SHP77 (cell line): ENCODE results near the gene RPTOR.
"Not testable (repeated sequence)": the region's sequence is repeated elsewhere in the genome, so short reads cannot be mapped to it uniquely, and the experiment has no call there.

Experiments
- DNase-seq, 2 experiments: peaks; one replicate each; lab custom pipeline; 2025; lab: John Stamatoyannopoulos, UW

The RPTOR gene

GRCh38 chr17:80694085-80694991 lies 149.7 kb downstream of the RPTOR start:
- DNase-seq = peak; percentile 93 to 97

GRCh38 chr17:80694992-80695912 lies 150.6 kb downstream of the RPTOR start:
- DNase-seq = peak; percentile 66 to 82

DNA sequence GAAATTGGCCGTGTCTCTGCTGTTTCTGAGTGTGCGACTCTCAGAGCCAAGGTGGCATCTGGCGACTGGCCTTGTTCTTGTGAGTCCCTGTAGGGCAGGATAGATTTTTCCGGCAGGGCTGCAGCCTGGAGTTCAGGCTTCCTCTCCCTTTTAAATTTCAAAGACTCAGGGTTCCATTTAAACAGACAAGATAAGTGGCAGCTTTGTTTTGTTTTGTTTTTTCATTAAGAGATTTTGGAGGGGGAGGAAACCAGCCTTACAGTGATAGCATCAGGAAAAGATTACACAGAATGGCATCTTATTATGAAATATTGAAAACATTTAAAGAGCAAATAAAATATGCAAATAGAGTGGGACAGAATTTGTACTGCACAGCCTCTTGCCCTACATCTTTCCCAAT lies 151.3 kb downstream of the RPTOR start:
- DNase-seq = no peak

- no peak for DNase-seq
These were observed 151.8 kb downstream of the RPTOR start for GRCh38 chr17:80696456-80696855.

DNA sequence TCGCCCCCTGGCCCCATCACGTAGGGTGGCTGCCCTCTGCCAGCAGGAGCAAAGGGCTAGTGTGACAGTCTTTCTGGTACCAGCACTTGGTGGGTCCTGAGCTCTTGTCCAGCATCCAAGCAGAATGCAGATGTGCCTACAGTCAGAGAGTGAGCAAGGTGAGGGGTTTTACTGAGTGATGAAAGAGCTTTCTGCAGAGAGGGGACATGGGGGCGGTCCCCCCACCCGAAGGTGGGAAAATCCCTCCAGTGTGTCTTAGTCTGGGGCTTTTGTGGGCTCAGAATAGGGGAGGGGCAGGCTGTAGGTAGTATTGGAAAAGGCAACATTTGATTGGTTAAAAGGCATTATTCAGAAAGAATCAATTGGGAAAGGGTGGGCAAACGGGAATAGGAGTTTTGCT lies 152.3 kb downstream of the RPTOR start:
- DNase-seq = no peak

- DNase-seq = peak in 1 of 2 experiments; percentile 74
These were observed 153.7 kb downstream of the RPTOR start for GRCh38 chr17:80698297-80698696.

DNA sequence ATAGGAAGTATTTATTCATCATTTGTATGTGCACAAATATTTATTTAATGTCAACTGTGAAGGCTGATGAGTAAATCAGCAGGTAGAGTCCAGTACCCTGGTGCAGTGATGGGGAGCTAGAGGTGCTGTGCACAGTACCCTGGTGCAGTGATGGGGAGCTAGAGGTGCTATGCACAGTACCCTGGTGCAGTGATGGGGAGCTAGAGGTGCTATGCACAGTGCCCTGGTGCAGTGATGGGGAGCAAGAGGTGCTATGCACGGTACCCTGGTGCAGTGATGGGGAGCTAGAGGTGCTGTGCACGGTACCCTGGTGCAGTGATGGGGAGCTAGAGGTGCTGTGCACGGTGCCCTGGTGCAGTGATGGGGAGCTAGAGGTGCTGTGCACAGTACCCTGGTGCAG lies 154.6 kb downstream of the RPTOR start:
- not testable (repeated sequence) for DNase-seq

DNA sequence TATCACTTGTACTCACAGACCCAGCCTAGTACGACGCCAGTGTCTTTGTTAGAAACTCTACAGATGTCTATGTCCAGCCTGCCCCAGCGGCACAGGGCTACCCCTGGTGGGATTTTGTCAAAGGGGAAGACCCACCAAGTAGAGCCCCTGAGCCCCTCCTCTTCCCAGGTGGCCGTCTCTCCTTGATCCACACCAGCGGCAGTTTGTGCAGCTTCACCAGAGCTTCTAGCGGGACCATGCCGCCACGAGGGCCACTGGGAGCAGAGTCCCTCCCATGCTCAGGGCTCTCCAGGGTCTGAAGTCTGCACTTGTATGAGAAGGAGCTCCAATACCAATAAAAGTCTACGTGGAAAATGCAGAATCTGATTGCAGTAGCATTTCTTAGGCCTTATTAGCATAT lies 157.1 kb downstream of the RPTOR start:
- no peak for DNase-seq

- DNase-seq = no peak
These were observed 157.9 kb downstream of the RPTOR start for GRCh38 chr17:80702315-80703141.

DNA sequence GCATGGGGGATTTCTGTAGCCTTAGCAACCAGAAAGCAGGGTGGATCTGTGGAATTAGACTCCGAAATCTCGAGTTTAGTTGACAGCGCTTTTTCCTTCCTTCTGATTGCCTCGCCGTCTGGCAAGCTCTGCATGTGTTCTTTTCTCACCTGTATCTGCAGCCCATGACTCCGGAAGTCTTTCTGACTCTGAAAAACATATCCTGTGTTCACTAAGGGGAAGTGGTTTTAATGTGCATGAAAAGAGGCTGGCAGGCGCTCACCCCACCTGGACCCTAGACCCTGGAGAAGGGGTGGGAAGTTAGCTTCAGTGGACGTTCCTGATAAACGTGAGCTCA lies 158.5 kb downstream of the RPTOR start:
- no peak for DNase-seq

- DNase-seq = no peak
These were observed 159.8 kb downstream of the RPTOR start for GRCh38 chr17:80704381-80704819.

DNA sequence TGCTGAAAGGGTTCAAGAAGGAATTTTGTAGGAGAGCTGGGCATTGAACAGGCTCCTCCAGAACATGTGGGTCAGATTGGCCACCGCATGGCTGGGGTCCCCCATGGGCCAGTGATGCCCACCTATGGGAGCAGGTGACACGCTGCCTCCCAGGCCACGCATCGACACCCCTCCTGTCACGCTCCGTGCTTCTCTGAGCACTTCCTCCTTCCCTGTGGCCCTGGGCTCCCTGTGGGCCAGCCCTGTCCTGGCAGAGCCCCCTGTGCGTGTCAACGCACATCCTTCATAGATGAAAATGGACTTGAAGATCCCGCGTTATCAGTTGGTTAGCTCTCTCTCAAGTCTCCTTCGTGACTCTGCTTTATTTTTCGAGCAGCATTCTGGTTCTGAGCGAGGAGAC lies 160.3 kb downstream of the RPTOR start:
- no peak for DNase-seq

DNA sequence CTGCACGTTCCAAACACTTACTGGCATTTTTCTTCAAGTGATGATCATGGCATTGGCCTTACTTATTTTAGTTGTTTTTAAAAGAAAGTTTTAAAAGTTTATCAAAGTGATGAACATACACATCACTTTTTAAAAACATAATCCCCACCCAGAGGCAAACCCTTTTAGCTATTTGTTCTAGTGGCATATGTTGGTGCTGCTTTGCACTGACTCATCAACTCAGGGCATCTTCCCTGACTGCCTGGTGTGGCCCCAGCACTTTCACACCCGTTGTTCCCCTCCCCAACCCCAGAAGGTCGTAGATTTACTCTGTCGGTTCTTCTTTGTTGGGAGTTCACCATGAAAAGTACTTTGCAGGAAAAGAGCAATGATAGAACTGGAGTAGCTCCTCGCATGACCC lies 161.3 kb downstream of the RPTOR start:
- no peak for DNase-seq

GRCh38 chr17:80706463-80706867 lies 161.8 kb downstream of the RPTOR start:
- no peak for DNase-seq

DNA sequence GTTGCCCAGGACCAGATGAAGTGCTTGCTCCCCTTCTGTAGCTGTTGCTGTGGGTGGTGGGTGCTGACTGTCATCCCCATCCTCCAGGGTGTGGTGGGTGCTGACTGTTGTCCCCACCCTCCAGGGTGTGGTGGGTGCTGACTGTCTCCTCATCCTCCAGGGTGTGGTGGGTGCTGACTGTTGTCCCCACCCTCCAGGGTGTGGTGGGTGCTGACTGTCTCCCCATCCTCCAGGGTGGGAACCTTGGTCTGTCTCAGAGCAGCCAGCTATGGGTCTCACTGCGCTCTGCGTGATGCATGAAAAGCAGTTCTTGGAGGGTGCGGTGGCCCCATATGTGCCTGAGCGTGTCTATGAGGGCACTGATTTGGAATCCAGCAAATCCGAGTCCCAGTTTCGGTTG lies 163.8 kb downstream of the RPTOR start:
- no peak for DNase-seq

DNA sequence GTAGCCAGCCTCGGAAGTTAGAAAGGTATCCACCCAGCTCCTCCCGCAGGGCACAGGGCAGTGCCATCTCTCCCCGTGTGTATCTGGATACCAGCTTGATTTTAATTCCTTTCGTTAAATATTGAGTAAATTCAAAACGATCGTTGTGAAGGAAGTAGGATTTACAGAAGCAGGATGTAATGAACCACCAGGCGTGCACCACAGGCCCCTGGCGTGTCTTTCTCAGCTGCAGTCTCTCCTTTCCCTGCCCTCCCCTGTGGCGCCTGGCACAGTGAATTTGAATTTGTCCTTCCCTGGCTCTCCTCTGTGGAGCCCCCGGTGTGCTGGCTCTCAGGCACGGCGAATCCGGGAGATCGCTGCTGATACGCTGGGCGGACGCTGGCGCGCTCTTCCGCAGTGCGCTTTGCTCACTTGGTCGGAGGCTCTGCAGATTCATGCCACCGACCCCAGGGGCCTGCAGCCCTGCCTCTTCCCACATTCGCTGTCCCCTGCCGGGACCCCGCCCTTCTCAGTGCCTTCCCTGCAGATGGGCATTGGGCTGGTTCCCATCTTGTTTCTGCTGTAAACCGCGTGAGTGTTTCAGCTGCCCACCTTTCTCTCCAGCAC lies 164.6 kb downstream of the RPTOR start:
- no peak for DNase-seq

DNA sequence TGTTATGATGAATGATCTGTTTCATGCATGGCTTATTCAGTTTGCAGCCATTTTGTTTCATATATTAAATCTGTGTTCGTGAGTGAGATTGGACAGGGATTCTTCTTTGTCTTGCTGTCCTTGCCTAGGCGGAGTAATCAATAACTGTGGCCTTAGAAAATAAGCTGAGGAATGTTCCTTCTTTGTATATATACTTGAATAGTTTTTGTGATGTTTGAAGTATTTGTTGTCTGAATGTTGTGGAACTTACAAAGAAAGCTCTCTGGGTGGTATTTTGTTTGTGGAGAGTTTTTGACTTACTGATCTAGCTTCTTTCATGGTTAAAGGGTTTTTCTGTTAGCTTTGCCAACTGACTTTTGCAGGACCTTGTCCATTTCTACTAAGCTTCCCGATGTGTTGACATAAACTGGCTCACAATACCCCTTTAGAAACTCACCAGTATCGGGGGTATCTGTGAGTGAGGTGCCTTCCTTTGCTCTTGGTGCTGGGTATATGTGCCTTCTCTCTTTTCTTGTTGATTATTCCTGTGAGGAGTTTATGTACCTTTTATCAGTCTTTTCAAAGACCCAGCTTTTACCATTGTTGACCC lies 166.2 kb downstream of the RPTOR start:
- no peak for DNase-seq

GRCh38 chr17:80712089-80712488 lies 167.5 kb downstream of the RPTOR start:
- no peak for DNase-seq

- no peak for DNase-seq
These were observed 168.0 kb downstream of the RPTOR start for GRCh38 chr17:80712606-80713005.

DNA sequence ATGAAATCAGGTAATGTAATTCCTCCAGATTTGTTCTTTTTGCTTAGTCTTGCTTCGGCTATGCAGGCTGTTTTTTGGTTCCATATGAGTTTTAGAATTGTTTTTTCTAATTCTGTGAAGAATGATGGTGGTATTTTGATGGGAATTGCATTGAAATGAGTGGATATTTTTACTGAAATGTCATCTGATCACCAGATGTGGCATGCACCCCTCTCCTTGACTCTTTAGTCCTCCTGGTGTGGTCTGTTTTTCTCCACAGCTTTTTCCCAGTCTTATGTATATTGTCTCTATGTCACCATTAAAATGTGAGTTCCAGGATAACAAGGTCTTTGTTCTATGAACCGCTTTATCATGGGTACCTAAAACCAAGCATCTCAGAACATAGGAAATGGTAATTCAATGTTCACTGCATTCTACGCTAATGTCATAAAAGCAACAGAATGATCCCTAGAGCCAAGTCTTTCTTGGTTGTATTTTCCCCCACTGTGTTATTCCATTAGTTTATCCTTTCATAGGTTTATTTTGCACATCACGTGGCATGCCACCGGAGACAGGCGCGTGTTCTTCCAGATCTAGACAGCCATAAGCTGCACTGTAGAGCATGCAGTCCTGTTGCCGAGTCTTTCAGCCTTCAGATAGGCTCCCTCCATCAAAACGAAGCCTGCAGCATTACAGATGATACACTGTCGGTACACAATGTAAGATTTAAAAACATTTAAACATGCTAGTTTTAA lies 172.5 kb downstream of the RPTOR start:
- DNase-seq = no peak

DNA sequence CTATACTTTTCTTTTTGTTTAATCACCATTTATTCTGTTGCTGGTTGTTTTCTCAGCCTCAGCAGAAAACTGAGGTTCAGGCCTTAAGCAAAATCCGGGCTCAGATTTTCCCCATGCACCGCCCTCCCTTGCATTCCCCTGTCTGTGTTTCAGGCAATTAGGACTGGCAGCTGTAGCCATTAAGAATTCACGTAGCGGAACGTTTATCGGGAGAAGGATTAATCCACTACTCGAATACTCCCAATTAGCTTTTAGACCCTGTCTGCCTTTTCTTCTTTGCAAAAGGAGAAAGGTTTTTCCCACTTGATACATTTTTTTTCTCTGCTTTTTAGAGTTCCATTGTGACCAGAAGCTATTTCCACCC lies 173.1 kb downstream of the RPTOR start:
- no peak for DNase-seq
